ENCODE data around the gene SAMHD1. TPM values are rescaled to one million over a fixed set of nuclear protein-coding genes. Genes with fewer than 3 reads are reported as not detected.

The SAMHD1 gene
- total and polyA plus RNA-seq, 2 donors (not counting 3 experiments of a cell fraction or from before 2014, with no cell fraction given), result 13.7 to 27.5 TPM

DNA sequence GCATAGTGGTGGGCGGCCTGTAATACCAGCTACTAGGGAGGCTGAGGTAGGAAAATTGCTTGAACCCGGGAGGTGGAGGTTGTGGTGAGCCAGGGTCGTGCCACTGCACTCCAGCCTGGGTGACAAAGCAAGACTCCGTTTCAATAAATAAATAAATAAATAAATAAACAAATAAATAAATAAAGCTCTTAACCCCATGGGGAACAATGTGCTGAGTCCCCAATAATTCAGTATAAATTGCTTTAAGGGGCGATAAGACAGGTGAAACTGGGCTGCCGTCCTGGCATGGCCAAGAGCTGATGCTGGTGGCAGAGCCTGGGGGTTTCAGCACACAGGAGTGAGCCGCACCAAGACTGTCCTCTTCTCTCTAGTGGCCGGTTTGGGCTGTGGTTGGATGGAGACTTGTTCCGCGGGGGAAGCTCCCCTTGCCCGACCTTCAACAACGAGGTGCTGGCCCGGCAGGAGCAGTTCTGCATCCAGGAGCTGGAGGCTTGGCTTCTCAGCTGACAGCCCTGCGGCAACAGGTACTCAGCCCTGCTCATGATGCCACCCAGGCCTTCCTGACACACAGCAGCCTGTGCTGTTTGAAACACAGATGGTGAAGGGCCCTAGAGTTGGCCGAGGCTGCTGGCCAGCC lies 62.5 kb downstream of the SAMHD1 start:
- CTCF ChIA-PET, result interaction anchor here (0.9 to 3.8 kb wide), 7 partner anchors 31 to 686 kb away, joined by 3 to 30 read pairs (median 3); no protein-coding TSS in a partner anchor
- no peaks in the 10 kb centered on the region for H3K36me3 ChIP-seq (ENCODE audit: control insufficient read depth in 2 of 2, extremely low read depth in 1 of 2, insufficient read depth in 2 of 2, low read length in 2 of 2)
- no peaks in the 10 kb centered on the region for H3K9me3 ChIP-seq (replicated peaks; ENCODE audit: control insufficient read depth, insufficient read depth, low read length)
- no peaks in the 10 kb centered on the region for H3K9me1 ChIP-seq (replicated peaks; ENCODE audit: control insufficient read depth, extremely low read depth, insufficient read depth, low read length)
- no peak overlapping the region for H3K4me3 ChIP-seq (replicated peaks in 1 of 3; ENCODE audit: insufficient read depth in 1 of 3, low read depth in 1 of 3, low read length in 3 of 3)
- no peaks in the 10 kb centered on the region for H3K27me3 ChIP-seq (ENCODE audit: control insufficient read depth in 2 of 2, insufficient read depth in 2 of 2, low read length in 2 of 2)
- dilution Hi-C loops (cut with MboI; ENCODE audit: extremely low pct_ligation_motif_present, low sequenced_read_pairs) (no loop called here), intact Hi-C loops (cut with micrococcal nuclease) (loop anchor here (5.0 kb wide), 1 partner anchor 82 kb away; no protein-coding TSS in a partner anchor)
- no peak overlapping the region for H3K4me2 ChIP-seq (ENCODE audit: insufficient read depth, low read length)
- H3K4me1 ChIP-seq (ENCODE audit: control insufficient read depth, extremely low read depth, insufficient read depth, low read length), result no peaks in the 10 kb centered on the region
- FAIRE-seq (no peak), DNase-seq (ENCODE audit: low read depth, low spot score) (no peak)
- H3K9ac ChIP-seq (replicated peaks; ENCODE audit: extremely low read depth, insufficient read depth, low read length), result no peak overlapping the region
- POLR2A ChIA-PET, result no interaction called here
- H3K27ac ChIP-seq (ENCODE audit: insufficient read depth, low read depth, low read length), result no peak overlapping the region
- TF ChIP-seq, protein P1, sequence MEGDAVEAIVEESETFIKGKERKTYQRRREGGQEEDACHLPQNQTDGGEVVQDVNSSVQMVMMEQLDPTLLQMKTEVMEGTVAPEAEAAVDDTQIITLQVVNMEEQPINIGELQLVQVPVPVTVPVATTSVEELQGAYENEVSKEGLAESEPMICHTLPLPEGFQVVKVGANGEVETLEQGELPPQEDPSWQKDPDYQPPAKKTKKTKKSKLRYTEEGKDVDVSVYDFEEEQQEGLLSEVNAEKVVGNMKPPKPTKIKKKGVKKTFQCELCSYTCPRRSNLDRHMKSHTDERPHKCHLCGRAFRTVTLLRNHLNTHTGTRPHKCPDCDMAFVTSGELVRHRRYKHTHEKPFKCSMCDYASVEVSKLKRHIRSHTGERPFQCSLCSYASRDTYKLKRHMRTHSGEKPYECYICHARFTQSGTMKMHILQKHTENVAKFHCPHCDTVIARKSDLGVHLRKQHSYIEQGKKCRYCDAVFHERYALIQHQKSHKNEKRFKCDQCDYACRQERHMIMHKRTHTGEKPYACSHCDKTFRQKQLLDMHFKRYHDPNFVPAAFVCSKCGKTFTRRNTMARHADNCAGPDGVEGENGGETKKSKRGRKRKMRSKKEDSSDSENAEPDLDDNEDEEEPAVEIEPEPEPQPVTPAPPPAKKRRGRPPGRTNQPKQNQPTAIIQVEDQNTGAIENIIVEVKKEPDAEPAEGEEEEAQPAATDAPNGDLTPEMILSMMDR (IDR thresholded peaks at IDR 0.05; ENCODE audit: extremely low read depth in 1 of 2, insufficient read depth in 1 of 2, low read depth in 1 of 2, low read length in 2 of 2), result no peak
- TF ChIP-seq POLR2A (IDR thresholded peaks at IDR 0.05; ENCODE audit: low read depth, low read length) (no peak), POLR2AphosphoS5 (IDR thresholded peaks at IDR 0.05; ENCODE audit: insufficient read depth, low read depth, low read length) (no peak)
- no TSS peak for BruUV-seq (replicated peaks)
- no peak overlapping the region for H2AFZ ChIP-seq (ENCODE audit: low read depth, low read length)
- H3K79me2 ChIP-seq (ENCODE audit: control insufficient read depth, insufficient read depth, low read length), result no peaks in the 10 kb centered on the region
- H4K20me1 ChIP-seq (replicated peaks; ENCODE audit: control insufficient read depth, extremely low read depth, insufficient read depth, low read length), result no peaks in the 10 kb centered on the region

DNA sequence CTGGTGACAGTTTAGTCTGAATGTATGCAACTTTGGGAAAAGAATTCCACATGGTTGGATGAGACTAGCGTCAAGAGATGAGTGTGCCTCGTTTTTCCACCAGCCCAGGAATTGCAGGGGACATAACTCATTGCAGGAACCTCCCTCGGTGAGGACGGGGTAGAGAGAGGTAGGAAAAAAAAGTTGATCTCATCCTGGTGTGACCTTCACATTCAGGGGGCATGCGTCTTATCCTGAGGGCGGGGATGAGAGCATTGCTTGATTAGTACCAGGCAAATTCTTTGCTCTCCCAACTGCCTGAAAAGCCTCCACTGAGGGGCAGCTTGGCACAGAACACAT lies 63.8 kb downstream of the SAMHD1 start:
- H3K4me2 ChIP-seq (ENCODE audit: insufficient read depth, low read length), result no peak overlapping the region
- ChIA-PET CTCF (interaction anchor here (1.2 to 3.8 kb wide), 5 partner anchors 24 to 283 kb away, joined by 3 to 30 read pairs (median 6); partner anchors contain the start of gene RAB5IF), POLR2A (no interaction called here)
- no peaks in the 10 kb centered on the region for H3K9me3 ChIP-seq (replicated peaks; ENCODE audit: control insufficient read depth, insufficient read depth, low read length)
- BruUV-seq (replicated peaks), result no TSS peak
- no peaks in the 10 kb centered on the region for H3K36me3 ChIP-seq (ENCODE audit: control insufficient read depth in 2 of 2, extremely low read depth in 1 of 2, insufficient read depth in 2 of 2, low read length in 2 of 2)
- H3K9ac ChIP-seq (replicated peaks; ENCODE audit: extremely low read depth, insufficient read depth, low read length), result no peak overlapping the region
- no peak for FAIRE-seq
- no peaks in the 10 kb centered on the region for H3K4me1 ChIP-seq (ENCODE audit: control insufficient read depth, extremely low read depth, insufficient read depth, low read length)
- no peaks in the 10 kb centered on the region for H4K20me1 ChIP-seq (replicated peaks; ENCODE audit: control insufficient read depth, extremely low read depth, insufficient read depth, low read length)
- H2AFZ ChIP-seq (ENCODE audit: low read depth, low read length), result no peak overlapping the region
- H3K27ac ChIP-seq (ENCODE audit: insufficient read depth, low read depth, low read length), result no peak overlapping the region
- H3K9me1 ChIP-seq (replicated peaks; ENCODE audit: control insufficient read depth, extremely low read depth, insufficient read depth, low read length), result no peaks in the 10 kb centered on the region
- intact Hi-C loops (cut with micrococcal nuclease), result loop anchor here (1.0 to 5.0 kb wide), 2 partner anchors 80 to 275 kb away; no protein-coding TSS in a partner anchor
- H3K79me2 ChIP-seq (ENCODE audit: control insufficient read depth, insufficient read depth, low read length), result no peaks in the 10 kb centered on the region
- no peaks in the 10 kb centered on the region for H3K27me3 ChIP-seq (ENCODE audit: control insufficient read depth in 2 of 2, insufficient read depth in 2 of 2, low read length in 2 of 2)
- TF ChIP-seq GATA2 (IDR thresholded peaks at IDR 0.05; ENCODE audit: insufficient read depth, insufficient read length, low read depth, low read length) (no peak), EZH2 (IDR thresholded peaks at IDR 0.05; ENCODE audit: borderline replicate concordance, low read depth, low read length, severe bottlenecking) (no peak), JUN (IDR thresholded peaks at IDR 0.05; ENCODE audit: borderline replicate concordance, insufficient read depth, insufficient read length, low read depth) (no peak), POLR2AphosphoS5 (IDR thresholded peaks at IDR 0.05; ENCODE audit: insufficient read depth, low read depth, low read length) (no peak), FOS (IDR thresholded peaks at IDR 0.05; ENCODE audit: borderline replicate concordance, insufficient read depth, low read length) (no peak), POLR2A (IDR thresholded peaks at IDR 0.05; ENCODE audit: low read depth, low read length) (no peak), MYC (IDR thresholded peaks at IDR 0.05; ENCODE audit: low read depth, low read length) (no peak)
- TF ChIP-seq, protein P2, sequence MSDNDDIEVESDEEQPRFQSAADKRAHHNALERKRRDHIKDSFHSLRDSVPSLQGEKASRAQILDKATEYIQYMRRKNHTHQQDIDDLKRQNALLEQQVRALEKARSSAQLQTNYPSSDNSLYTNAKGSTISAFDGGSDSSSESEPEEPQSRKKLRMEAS (IDR thresholded peaks at IDR 0.05; ENCODE audit: insufficient read depth, insufficient read length), result no peak
- TF ChIP-seq, protein P1 (IDR thresholded peaks at IDR 0.05; ENCODE audit: extremely low read depth in 1 of 2, insufficient read depth in 1 of 2, low read depth in 1 of 2, low read length in 2 of 2), result no peak
- dilution Hi-C loops (cut with MboI; ENCODE audit: extremely low pct_ligation_motif_present, low sequenced_read_pairs), result no loop called here
- DNase-seq (ENCODE audit: low read depth, low spot score), result no peak
- no peak overlapping the region for H3K4me3 ChIP-seq (replicated peaks in 1 of 3; ENCODE audit: insufficient read depth in 1 of 3, low read depth in 1 of 3, low read length in 3 of 3)
